A549 (cell line): Measurements from ENCODE around the gene NLRC5. TPM values are rescaled to one million over a fixed set of nuclear protein-coding genes. Genes with fewer than 3 reads are reported as not detected.
A peak's percentile ranks its signal among the peaks of the same experiment; 100 is the strongest.

ENCODE experiments used
- ATAC-seq, 2 experiments: fragments of 200-7000 bp in 1 of 2; fragments of >200 bp in 1 of 2; cut with Nextera tagmentation in 1 of 2; cut with Tn5 transposase in 1 of 2; 3 replicates each; pipeline versions ENCODE4 v1.8.0 to v1.9.1; 2018 to 2020; ENCODE audit warnings: mild to moderate bottlenecking in 1 of 2, moderate library complexity in 1 of 2
- CTCF ChIA-PET: fragments of 300-600 bp; sonication (Branson Sonifier 250); formaldehyde crosslinking; extraction: SDS; loops from one replicate; lab custom pipeline; 2021; ENCODE audit warnings: antibody characterized with exemption, inconsistent platforms; lab: Yijun Ruan, JAX
- POLR2A ChIA-PET: fragments of 350-600 bp; formaldehyde crosslinking; extraction: SDS; loops from one replicate; lab custom pipeline; 2021; ENCODE audit warnings: antibody characterized with exemption, inconsistent platforms; lab: Yijun Ruan, JAX
- DNase-seq, 2 experiments: peaks; one replicate each; pipeline versions ENCODE4 v3.0.0 to v3.0.0-alpha.2; 2011 to 2016; ENCODE audit warnings: low read depth in 1 of 2, low spot score in 1 of 2
- FAIRE-seq: peaks from 2 replicates; lab custom pipeline; 2011; peaks lifted over from hg19 to GRCh38; lab: Jason Lieb, UNC
- H3K27ac ChIP-seq, 2 experiments: fragments of >200 bp; sonication (Bioruptor Twin); formaldehyde crosslinking; 3 replicates each; pipeline ENCODE4 v1.5.1; 2016 to 2017
- H3K4me1 ChIP-seq: fragments of >200 bp; sonication (Bioruptor Twin); formaldehyde crosslinking; 3 replicates; pipeline ENCODE4 v1.6.1; 2016
- H3K4me2 ChIP-seq: fragments of >200 bp; sonication (Bioruptor Twin); formaldehyde crosslinking; 3 replicates; pipeline ENCODE4 v1.6.1; 2016
- H3K4me3 ChIP-seq: fragments of >200 bp; sonication (Bioruptor Twin); formaldehyde crosslinking; 3 replicates; pipeline ENCODE4 v1.5.1; 2016
- H3K9me3 ChIP-seq: fragments of >200 bp; sonication (Bioruptor Twin); formaldehyde crosslinking; 3 replicates; pipeline ENCODE4 v1.6.1; 2016
- CEBPB ChIP-seq, 2 experiments: fragments of >200 bp in 1 of 2; sonication (Bioruptor Twin) in 1 of 2; formaldehyde crosslinking in 1 of 2; IDR thresholded peaks; 2 replicates each; pipeline ENCODE4 v1.6.1; 2012 to 2016
- CHD2 ChIP-seq: fragments of 150-350 bp; IDR thresholded peaks from 2 replicates; pipeline ENCODE4 v1.6.1; 2014; ENCODE audit warnings: low read length; ENCODE audit not compliant: partially characterized antibody
- FOSB ChIP-seq: fragments of 250-450 bp; sonication (Bioruptor Pico); IDR thresholded peaks from 2 replicates; pipeline ENCODE4 v1.5.0; 2020; ENCODE audit warnings: mild to moderate bottlenecking, moderate library complexity
- FOSL2 ChIP-seq, 2 experiments: fragments of 450-650 bp in 1 of 2; fragments of >200 bp in 1 of 2; sonication (Bioruptor Twin) in 1 of 2; formaldehyde crosslinking; IDR thresholded peaks; 2 replicates each; pipeline versions ENCODE4 v1.5.0 to v1.6.1; 2016 to 2020; ENCODE audit warnings: mild to moderate bottlenecking in 1 of 2, moderate library complexity in 1 of 2
- HES2 ChIP-seq: fragments of >200 bp; sonication (Bioruptor Twin); formaldehyde crosslinking; IDR thresholded peaks from 2 replicates; pipeline ENCODE4 v1.6.1; 2016
- HEYL ChIP-seq: fragments of 250-450 bp; sonication (Bioruptor Pico); IDR thresholded peaks from 2 replicates; pipeline ENCODE4 v1.8.0; 2021; ENCODE audit warnings: mild to moderate bottlenecking, moderate library complexity
- HMGXB4 ChIP-seq: fragments of 250-450 bp; sonication (Bioruptor Pico); IDR thresholded peaks from 2 replicates; pipeline ENCODE4 v1.5.0; 2021; ENCODE audit warnings: mild to moderate bottlenecking, moderate library complexity, borderline replicate concordance
- HOXA7 ChIP-seq: fragments of 250-450 bp; sonication (Bioruptor Pico); IDR thresholded peaks from 2 replicates; pipeline ENCODE4 v1.5.0; 2020; ENCODE audit warnings: mild to moderate bottlenecking, moderate library complexity
- HOXB13 ChIP-seq: fragments of 250-450 bp; sonication (Bioruptor Pico); IDR thresholded peaks from 2 replicates; pipeline ENCODE4 v1.5.0; 2020; ENCODE audit warnings: low read depth, mild to moderate bottlenecking, moderate library complexity
- HOXB5 ChIP-seq: fragments of 250-450 bp; sonication (Bioruptor Pico); IDR thresholded peaks from 2 replicates; pipeline ENCODE4 v1.5.0; 2020; ENCODE audit warnings: mild to moderate bottlenecking, moderate library complexity
- JUNB ChIP-seq: fragments of >200 bp; sonication (Bioruptor Twin); formaldehyde crosslinking; IDR thresholded peaks from 2 replicates; pipeline ENCODE4 v1.6.1; 2016
- KDM5A ChIP-seq: fragments of 200-600 bp; sonication (generic); IDR thresholded peaks from 2 replicates; pipeline ENCODE4 v1.6.1; 2016; ENCODE audit warnings: antibody characterized with exemption, mild to moderate bottlenecking
- MAFK ChIP-seq: fragments of 450-650 bp; IDR thresholded peaks from 2 replicates; pipeline ENCODE4 v1.6.1; 2014; ENCODE audit not compliant: partially characterized antibody
- MAZ ChIP-seq: fragments of 150-350 bp; IDR thresholded peaks from 2 replicates; pipeline ENCODE4 v1.6.1; 2014; ENCODE audit warnings: antibody characterized with exemption, low read depth, low read length, borderline replicate concordance
- MYC ChIP-seq: IDR thresholded peaks from 2 replicates; pipeline ENCODE4 v1.6.1; 2012; ENCODE audit warnings: mild to moderate bottlenecking, inconsistent platforms, low read length, improper control_type of control experiment, borderline replicate concordance
- NPAS2 ChIP-seq: fragments of 250-450 bp; sonication (Bioruptor Pico); IDR thresholded peaks from 2 replicates; pipeline ENCODE4 v1.8.0; 2022; ENCODE audit warnings: mild to moderate bottlenecking, moderate library complexity, borderline replicate concordance
- PHF8 ChIP-seq: fragments of 200-600 bp; sonication (generic); IDR thresholded peaks from 2 replicates; pipeline ENCODE4 v1.6.1; 2016; ENCODE audit warnings: low read depth, mild to moderate bottlenecking, antibody characterized with exemption, moderate library complexity, borderline replicate concordance
- RARB ChIP-seq: fragments of 250-450 bp; sonication (Bioruptor Pico); IDR thresholded peaks from 2 replicates; pipeline ENCODE4 v1.8.0; 2021; ENCODE audit warnings: mild to moderate bottlenecking, moderate library complexity
- RFX5 ChIP-seq: fragments of 450-650 bp; IDR thresholded peaks from 2 replicates; pipeline ENCODE4 v1.7.1; 2014; ENCODE audit warnings: antibody characterized with exemption, mild to moderate bottlenecking, moderate library complexity
- RNF2 ChIP-seq: fragments of 200-600 bp; sonication (generic); IDR thresholded peaks from 2 replicates; pipeline ENCODE4 v1.6.1; 2016; ENCODE audit warnings: low read depth, mild to moderate bottlenecking, antibody characterized with exemption, moderate library complexity, borderline replicate concordance
- SREBF2 ChIP-seq: fragments of 450-650 bp; IDR thresholded peaks from 2 replicates; pipeline ENCODE4 v1.6.1; 2014; ENCODE audit warnings: mild to moderate bottlenecking, moderate library complexity
- TFCP2L1 ChIP-seq: fragments of 250-450 bp; sonication (Bioruptor Pico); IDR thresholded peaks from 2 replicates; pipeline ENCODE4 v1.5.0; 2021; ENCODE audit warnings: mild to moderate bottlenecking
- ZC3H11A ChIP-seq: fragments of 450-650 bp; IDR thresholded peaks from 2 replicates; pipeline ENCODE4 v1.6.1; 2014; ENCODE audit warnings: antibody characterized with exemption, mild to moderate bottlenecking
- ZNF302 ChIP-seq: fragments of 250-450 bp; sonication (Bioruptor Pico); IDR thresholded peaks from 2 replicates; pipeline ENCODE4 v1.9.0; 2021; ENCODE audit warnings: inconsistent platforms, mild to moderate bottlenecking, moderate library complexity
- WGBS: methylation state at CpG from one replicate; pipeline ENCODE4 v1.1.6; 2017; ENCODE audit errors: missing lambda C conversion rate; 5-methylcytosine and 5-hydroxymethylcytosine counted together
- polyA plus RNA-seq, 4 experiments: library from polyadenylated mRNA; depleted of rRNA in 3 of 4; stranded (reverse); fragments of >200 nt; fragmentation: RNase III in 1 of 4; extraction: RNeasy Plus Mini Kit Qiagen cat#74134 plus additional on column Dnase treatment in 1 of 4; gene quantifications; 2 replicates in 3 of 4; 3 replicates in 1 of 4; pipeline ENCODE4 v1.2.3, GENCODE V29; 2011 to 2017
- TF ChIP-seq, protein P1 (sequence below): IDR thresholded peaks from 2 replicates; pipeline ENCODE4 v1.6.1; 2012

NLRC5 gene
- polyA plus RNA-seq, 2 of the 4 experiments (the other 2 are of a cell fraction), result 2.5 to 3.6 TPM

- no peak for ATAC-seq
- Histone ChIP-seq H3K27ac (no peak overlapping the region), H3K4me1 (peaks cover 2% of the 10 kb centered on the region; the same call in 1 of the 3 replicates), H3K4me2 (no peak overlapping the region), H3K4me3 (no peak overlapping the region), H3K9me3 (no peaks in the 10 kb centered on the region)
- ChIA-PET POLR2A (no interaction called here), CTCF (interaction anchor here (0.7 to 2.2 kb wide), 5 partner anchors 17 to 123 kb away, joined by 3 to 7 read pairs (median 4); partner anchors contain the start of gene CPNE2)
- no peak for FAIRE-seq
- 54% methylated on average over 7 of the region's 7 CpGs for WGBS
- no peak for DNase-seq
- TF ChIP-seq RNF2, result no peak
- no peak for TF ChIP-seq CEBPB (IDR thresholded peaks at IDR 0.05)
- TF ChIP-seq RARB (CRISPR knock-in tag), result no peak
- no peak for TF ChIP-seq MAZ
- no peak for TF ChIP-seq MYC
- TF ChIP-seq HOXB13 (CRISPR knock-in tag), result no peak
- TF ChIP-seq JUNB, result no peak
- no peak for TF ChIP-seq KDM5A
- TF ChIP-seq TFCP2L1 (CRISPR knock-in tag), result no peak
- TF ChIP-seq FOSB (CRISPR knock-in tag), result no peak
- TF ChIP-seq HMGXB4 (CRISPR knock-in tag), result no peak
- TF ChIP-seq HEYL (CRISPR knock-in tag), result no peak
- no peak for TF ChIP-seq MAFK
- TF ChIP-seq PHF8, result no peak
- TF ChIP-seq, protein P1, sequence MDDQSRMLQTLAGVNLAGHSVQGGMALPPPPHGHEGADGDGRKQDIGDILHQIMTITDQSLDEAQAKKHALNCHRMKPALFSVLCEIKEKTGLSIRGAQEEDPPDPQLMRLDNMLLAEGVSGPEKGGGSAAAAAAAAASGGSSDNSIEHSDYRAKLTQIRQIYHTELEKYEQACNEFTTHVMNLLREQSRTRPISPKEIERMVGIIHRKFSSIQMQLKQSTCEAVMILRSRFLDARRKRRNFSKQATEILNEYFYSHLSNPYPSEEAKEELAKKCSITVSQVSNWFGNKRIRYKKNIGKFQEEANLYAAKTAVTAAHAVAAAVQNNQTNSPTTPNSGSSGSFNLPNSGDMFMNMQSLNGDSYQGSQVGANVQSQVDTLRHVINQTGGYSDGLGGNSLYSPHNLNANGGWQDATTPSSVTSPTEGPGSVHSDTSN, result no peak
Observed at GRCh38 chr16:56969769-56970168, 19.6 kb upstream of the NLRC5 start.

DNA sequence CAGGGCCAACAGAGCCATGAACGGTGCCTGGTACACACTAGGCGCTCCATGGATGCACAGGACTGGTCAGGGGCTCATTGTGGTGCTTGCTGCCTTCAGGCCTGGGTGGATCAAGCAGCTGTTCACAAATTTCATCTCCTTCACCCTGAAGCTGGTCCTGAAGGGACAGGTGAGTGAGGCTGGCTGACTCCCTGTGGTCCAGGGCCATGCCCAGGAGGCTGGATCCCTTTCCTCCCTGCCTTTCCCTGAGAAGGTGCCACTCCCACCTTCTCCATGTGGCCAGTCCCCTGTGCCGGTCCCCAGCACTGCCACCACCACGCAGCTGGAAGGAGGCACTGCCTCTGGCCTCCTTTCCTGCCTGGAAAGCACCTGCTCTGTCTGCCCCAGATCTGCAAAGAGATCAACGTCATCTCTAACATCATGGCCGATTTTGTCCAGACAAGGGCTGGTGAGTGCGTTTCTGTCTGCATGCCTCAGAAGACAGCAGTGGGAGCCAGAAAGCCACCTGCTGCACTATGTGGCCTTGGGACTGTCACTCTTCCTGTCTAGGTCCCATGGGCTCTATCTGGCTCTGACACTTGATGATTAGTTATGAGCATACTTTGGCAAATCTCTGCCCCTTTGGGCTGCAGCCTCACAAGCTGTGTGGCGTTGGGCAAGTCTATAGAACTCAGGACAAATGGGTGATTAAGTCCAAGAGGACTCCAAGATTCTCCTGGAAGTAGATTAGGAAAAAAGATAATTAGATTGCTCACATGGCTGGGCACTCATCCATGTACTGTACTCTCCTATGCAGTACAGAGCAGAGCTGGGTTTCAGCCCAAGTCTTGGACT, 18.2 kb upstream of the NLRC5 start:
- Histone ChIP-seq H3K9me3 (no peaks in the 10 kb centered on the region), H3K27ac (no peak overlapping the region), H3K4me3 (no peak overlapping the region), H3K4me2 (no peak overlapping the region), H3K4me1 (no peaks in the 10 kb centered on the region; the same call in 2 of the 3 replicates)
- FAIRE-seq (no peak), DNase-seq (no peak), ATAC-seq (peak in 1 of 2 experiments; percentile 25; a peak in 2 of 6 replicates)
- TF ChIP-seq HOXB5 (CRISPR knock-in tag) (no peak), ZC3H11A (no peak), HOXA7 (CRISPR knock-in tag) (no peak)
- CTCF ChIA-PET, result interaction anchor here (0.9 to 2.2 kb wide), 7 partner anchors 8 to 113 kb away, joined by 3 to 7 read pairs (median 4); partner anchors contain the start of gene CETP
- 42% methylated on average over 8 of the region's 8 CpGs for WGBS
- POLR2A ChIA-PET, result no interaction called here

- DNase-seq (no peak), FAIRE-seq (no peak)
- 78% methylated on average over 3 of the region's 3 CpGs for WGBS
- TF ChIP-seq CHD2 (no peak), TFCP2L1 (CRISPR knock-in tag) (no peak), HOXB13 (CRISPR knock-in tag) (no peak), HES2 (no peak), HMGXB4 (CRISPR knock-in tag) (no peak), RARB (CRISPR knock-in tag) (no peak), FOSL2 (IDR thresholded peaks at IDR 0.05) (no peak), FOSL2 (CRISPR knock-in tag; IDR thresholded peaks at IDR 0.05) (no peak), SREBF2 (no peak), NPAS2 (CRISPR knock-in tag) (no peak), RFX5 (no peak), ZNF302 (CRISPR knock-in tag) (no peak)
Observed at GRCh38 chr16:56971768-56972043, 17.7 kb upstream of the NLRC5 start.

More at GRCh38 chr16:56971768-56972043, 17.7 kb upstream of the NLRC5 start:
- Histone ChIP-seq H3K4me1 (no peaks in the 10 kb centered on the region; the same call in 2 of the 3 replicates), H3K27ac (no peak overlapping the region), H3K4me2 (no peak overlapping the region), H3K4me3 (no peak overlapping the region), H3K9me3 (no peaks in the 10 kb centered on the region)
- ATAC-seq, result no peak
- POLR2A ChIA-PET, result no interaction called here
- CTCF ChIA-PET, result interaction anchor here (1.1 to 2.2 kb wide), 4 partner anchors 8 to 51 kb away, joined by 3 to 8 read pairs (median 4); partner anchors contain the start of gene CETP
